SK-N-SH (cell line): Measurements from ENCODE around the gene DEPDC7. TPM values are rescaled to one million over a fixed set of nuclear protein-coding genes. Genes with fewer than 3 reads are reported as not detected.

Experiments used
- CTCF ChIA-PET: fragments of 300-600, 350-600 bp; formaldehyde crosslinking; extraction: SDS; loops from one replicate; lab custom pipeline; 2021; lab: Yijun Ruan, JAX
- POLR2A ChIA-PET: fragments of 350-600 bp; sonication (Branson Sonifier 250); formaldehyde crosslinking; extraction: SDS; loops from one replicate; lab custom pipeline; 2020; ENCODE audit warnings: antibody characterized with exemption, inconsistent platforms; lab: Yijun Ruan, JAX
- DNase-seq: peaks from one replicate; pipeline ENCODE4 v3.0.0; 2012
- H2AFZ ChIP-seq: fragments of 200-600 bp; sonication (generic); 2 replicates; pipeline ENCODE4 v1.8.1; 2016; ENCODE audit warnings: antibody characterized with exemption, mild to moderate bottlenecking, low read depth
- H3F3A ChIP-seq: fragments of 200-600 bp; sonication (generic); replicated peaks from 2 replicates; pipeline ENCODE3; 2016; ENCODE audit warnings: antibody characterized with exemption, mild to moderate bottlenecking; ENCODE audit not compliant: insufficient read depth
- H3K27ac ChIP-seq, 2 experiments: fragments of 200-500 bp in 1 of 2; fragments of 200-600 bp in 1 of 2; sonication (Bioruptor generic) in 1 of 2; sonication (generic), shearing (Covaris generic) in 1 of 2; 2 replicates each; pipeline versions ENCODE4 v1.5.1 to v1.6.1; 2014 to 2016; ENCODE audit warnings: low read depth in 2 of 2, inconsistent platforms in 1 of 2, low read length in 1 of 2, mild to moderate bottlenecking in 1 of 2, mixed read lengths in 1 of 2
- H3K27me3 ChIP-seq: fragments of 200-600 bp; sonication (generic), shearing (Covaris generic); 2 replicates; pipeline ENCODE4 v1.6.1; 2016; ENCODE audit warnings: mixed run types; ENCODE audit not compliant: insufficient read depth
- H3K36me3 ChIP-seq, 2 experiments: fragments of 200-500 bp in 1 of 2; fragments of 200-600 bp in 1 of 2; sonication (Bioruptor generic) in 1 of 2; sonication (generic) in 1 of 2; replicated peaks in 1 of 2; 2 replicates each; pipeline versions ENCODE3 to v1.5.1; 2014 to 2016; ENCODE audit warnings: low read length in 1 of 2, mild to moderate bottlenecking in 1 of 2; ENCODE audit not compliant: insufficient read depth in 2 of 2, control insufficient read depth in 1 of 2
- H3K4me1 ChIP-seq, 2 experiments: fragments of 200-500 bp in 1 of 2; fragments of 200-600 bp in 1 of 2; sonication (Bioruptor generic) in 1 of 2; sonication (generic), shearing (Covaris generic) in 1 of 2; 2 replicates each; pipeline versions ENCODE4 v1.5.1 to v1.6.1; 2014 to 2016; ENCODE audit warnings: low read depth in 1 of 2, low read length in 1 of 2, mixed run types in 1 of 2; ENCODE audit not compliant: insufficient read depth in 2 of 2, control insufficient read depth in 1 of 2
- H3K4me2 ChIP-seq: fragments of 200-600 bp; sonication (generic), shearing (Covaris generic); 2 replicates; pipeline ENCODE4 v1.6.1; 2017; ENCODE audit warnings: mixed run types
- H3K4me3 ChIP-seq, 2 experiments: fragments of 200-500 bp in 1 of 2; fragments of 200-600 bp in 1 of 2; sonication (Bioruptor generic) in 1 of 2; sonication (generic), shearing (Covaris generic) in 1 of 2; 2 replicates each; pipeline versions ENCODE4 v1.5.1 to v1.8.1; 2014 to 2016; ENCODE audit warnings: low read depth in 2 of 2, inconsistent platforms in 1 of 2, low read length in 1 of 2, mild to moderate bottlenecking in 1 of 2, mixed read lengths in 1 of 2, moderate library complexity in 1 of 2
- H3K79me2 ChIP-seq: fragments of 200-600 bp; sonication (generic); 2 replicates; pipeline ENCODE4 v1.8.1; 2017; ENCODE audit warnings: mild to moderate bottlenecking; ENCODE audit not compliant: insufficient read depth
- H3K9ac ChIP-seq: fragments of 200-600 bp; sonication (generic); 2 replicates; pipeline ENCODE4 v1.6.1; 2017; ENCODE audit warnings: mixed run types
- H3K9me2 ChIP-seq: fragments of 200-600 bp; sonication (generic); 2 replicates; pipeline ENCODE4 v1.6.1; 2017; ENCODE audit warnings: mixed run types
- H3K9me3 ChIP-seq: fragments of 200-600 bp; sonication (generic); 2 replicates; pipeline ENCODE4 v1.6.1; 2017; ENCODE audit warnings: mixed run types, mild to moderate bottlenecking, moderate library complexity
- H4K20me1 ChIP-seq: fragments of 200-600 bp; sonication (generic); 2 replicates; pipeline ENCODE4 v1.6.1; 2017; ENCODE audit warnings: mild to moderate bottlenecking, mixed run types; ENCODE audit not compliant: insufficient read depth
- CHD2 ChIP-seq: fragments of 150-350 bp; IDR thresholded peaks from 2 replicates; pipeline ENCODE4 v1.6.1; 2018; ENCODE audit warnings: low read length; ENCODE audit not compliant: partially characterized antibody
- ELF1 ChIP-seq: IDR thresholded peaks from 2 replicates; pipeline ENCODE4 v1.4.0; 2012
- EP300 ChIP-seq, 2 experiments: IDR thresholded peaks; 2 replicates each; pipeline versions ENCODE4 v1.4.0 to v1.6.1; 2012; ENCODE audit warnings: borderline replicate concordance in 1 of 2, low read depth in 1 of 2, low read length in 1 of 2
- FOXM1 ChIP-seq: IDR thresholded peaks from 2 replicates; pipeline ENCODE4 v1.4.0; 2012; ENCODE audit warnings: low read depth, mild to moderate bottlenecking
- GATA2 ChIP-seq: sonication (generic); formaldehyde crosslinking; IDR thresholded peaks from 2 replicates; pipeline ENCODE4 v1.5.0; 2020; ENCODE audit warnings: mild to moderate bottlenecking, missing genetic modification reagents
- JUND ChIP-seq: IDR thresholded peaks from 2 replicates; pipeline ENCODE4 v1.4.0; 2012
- MEF2A ChIP-seq: IDR thresholded peaks from 2 replicates; pipeline ENCODE4 v1.4.0; 2012; ENCODE audit warnings: low read depth, borderline replicate concordance
- MXI1 ChIP-seq: IDR thresholded peaks from 2 replicates; pipeline ENCODE4 v1.6.1; 2012; ENCODE audit warnings: mild to moderate bottlenecking, low read depth, low read length, improper control_type of control experiment
- NFIC ChIP-seq: IDR thresholded peaks from 2 replicates; pipeline ENCODE4 v1.4.0; 2012; ENCODE audit warnings: borderline replicate concordance
- POLR2AphosphoS5 ChIP-seq: IDR thresholded peaks from 2 replicates; pipeline ENCODE4 v1.6.1; 2012; ENCODE audit warnings: low read depth, low read length
- RXRA ChIP-seq: IDR thresholded peaks from 2 replicates; pipeline ENCODE4 v1.4.0; 2012; ENCODE audit warnings: low read depth, mild to moderate bottlenecking, borderline replicate concordance
- SMC3 ChIP-seq: IDR thresholded peaks from 2 replicates; pipeline ENCODE4 v1.6.1; 2012; ENCODE audit warnings: low read depth, low read length, improper control_type of control experiment
- TAF1 ChIP-seq: IDR thresholded peaks from 2 replicates; pipeline ENCODE4 v1.6.1; 2012; ENCODE audit warnings: low read depth, mild to moderate bottlenecking, low read length, moderate library complexity, borderline replicate concordance
- TCF12 ChIP-seq: IDR thresholded peaks from 2 replicates; pipeline ENCODE4 v1.4.0; 2012
- WGBS: methylation state at CpG from one replicate; pipeline ENCODE4 v1.1.6; 2017; ENCODE audit warnings: low lambda C conversion rate; 5-methylcytosine and 5-hydroxymethylcytosine counted together
- polyA plus RNA-seq, 3 experiments: library from polyadenylated mRNA; depleted of rRNA; stranded (reverse); fragments of >200 nt; gene quantifications; 2 replicates each; pipeline ENCODE4 v1.2.3, GENCODE V29; 2012
- TF ChIP-seq, protein P1 (sequence below): IDR thresholded peaks from 2 replicates; pipeline ENCODE4 v1.4.0; 2012; ENCODE audit warnings: low read depth, borderline replicate concordance
- TF ChIP-seq, protein P2 (sequence below): IDR thresholded peaks from 2 replicates; pipeline ENCODE4 v1.4.0; 2012; ENCODE audit warnings: low read depth, borderline replicate concordance
- TF ChIP-seq, protein P3 (sequence below): IDR thresholded peaks from 2 replicates; pipeline ENCODE4; 2012

Gene DEPDC7
- polyA plus RNA-seq, 1 of the 3 experiments (the other 2 are of a cell fraction) = 9.7 TPM

DNA sequence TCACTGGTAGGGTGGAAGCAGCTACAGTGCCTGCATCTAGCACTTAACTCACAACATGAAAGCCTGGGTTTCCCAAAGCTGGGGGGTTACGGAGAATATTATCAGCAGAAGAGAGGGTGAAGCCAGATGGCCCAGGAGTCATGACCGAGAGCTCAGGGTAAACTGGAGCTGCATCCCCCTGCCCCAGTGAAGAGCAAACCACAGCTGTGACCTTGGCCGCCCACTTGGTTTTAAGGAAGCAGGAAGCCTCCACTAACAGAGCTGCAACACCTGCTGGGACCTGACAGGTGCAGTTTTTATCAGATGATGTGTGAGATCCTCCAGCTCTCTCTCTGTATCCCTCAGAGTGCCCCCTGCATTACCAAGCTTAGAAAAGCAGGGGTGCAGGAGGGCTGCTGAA, 44.6 kb downstream of the DEPDC7 start:
- no peak overlapping the region for H3K4me3 ChIP-seq
- 100% methylated on average over 2 of the region's 3 CpGs for WGBS
- no peak overlapping the region for H2AFZ ChIP-seq
- CTCF ChIA-PET = no interaction called here
- DNase-seq = no peak
- H3K9me2 ChIP-seq = no peaks in the 10 kb centered on the region
- TF ChIP-seq, protein P1, sequence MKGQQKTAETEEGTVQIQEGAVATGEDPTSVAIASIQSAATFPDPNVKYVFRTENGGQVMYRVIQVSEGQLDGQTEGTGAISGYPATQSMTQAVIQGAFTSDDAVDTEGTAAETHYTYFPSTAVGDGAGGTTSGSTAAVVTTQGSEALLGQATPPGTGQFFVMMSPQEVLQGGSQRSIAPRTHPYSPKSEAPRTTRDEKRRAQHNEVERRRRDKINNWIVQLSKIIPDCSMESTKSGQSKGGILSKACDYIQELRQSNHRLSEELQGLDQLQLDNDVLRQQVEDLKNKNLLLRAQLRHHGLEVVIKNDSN = no peak
- no peak for TF ChIP-seq GATA2
- TF ChIP-seq ELF1 = no peak
- TF ChIP-seq, protein P2, sequence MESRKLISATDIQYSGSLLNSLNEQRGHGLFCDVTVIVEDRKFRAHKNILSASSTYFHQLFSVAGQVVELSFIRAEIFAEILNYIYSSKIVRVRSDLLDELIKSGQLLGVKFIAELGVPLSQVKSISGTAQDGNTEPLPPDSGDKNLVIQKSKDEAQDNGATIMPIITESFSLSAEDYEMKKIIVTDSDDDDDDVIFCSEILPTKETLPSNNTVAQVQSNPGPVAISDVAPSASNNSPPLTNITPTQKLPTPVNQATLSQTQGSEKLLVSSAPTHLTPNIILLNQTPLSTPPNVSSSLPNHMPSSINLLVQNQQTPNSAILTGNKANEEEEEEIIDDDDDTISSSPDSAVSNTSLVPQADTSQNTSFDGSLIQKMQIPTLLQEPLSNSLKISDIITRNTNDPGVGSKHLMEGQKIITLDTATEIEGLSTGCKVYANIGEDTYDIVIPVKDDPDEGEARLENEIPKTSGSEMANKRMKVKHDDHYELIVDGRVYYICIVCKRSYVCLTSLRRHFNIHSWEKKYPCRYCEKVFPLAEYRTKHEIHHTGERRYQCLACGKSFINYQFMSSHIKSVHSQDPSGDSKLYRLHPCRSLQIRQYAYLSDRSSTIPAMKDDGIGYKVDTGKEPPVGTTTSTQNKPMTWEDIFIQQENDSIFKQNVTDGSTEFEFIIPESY = no peak
- no peak for TF ChIP-seq TCF12
- no peak for TF ChIP-seq MXI1
- TF ChIP-seq TAF1 = no peak
- no peak for TF ChIP-seq SMC3
- H3K9ac ChIP-seq = no peak overlapping the region
- no peaks in the 10 kb centered on the region for H4K20me1 ChIP-seq
- POLR2A ChIA-PET = interaction anchor here (0.7 to 0.8 kb wide), 2 partner anchors 17 to 21 kb away, joined by 3 read pairs; partner anchors contain the start of gene TCP11L1
- H3K36me3 ChIP-seq = peaks cover 26 to 28% of the 10 kb centered on the region in 2 experiments
- H3K27ac ChIP-seq = peak overlapping the region; percentile 20 to 78
- peaks cover 29% of the 10 kb centered on the region for H3F3A ChIP-seq
- no peak overlapping the region for H3K4me2 ChIP-seq
- H3K27me3 ChIP-seq = no peaks in the 10 kb centered on the region
- peaks cover 3% of the 10 kb centered on the region; the same call in 1 of the 2 replicates for H3K79me2 ChIP-seq
- peaks cover 19 to 85% of the 10 kb centered on the region in 2 experiments for H3K4me1 ChIP-seq
- no peaks in the 10 kb centered on the region for H3K9me3 ChIP-seq

DNA sequence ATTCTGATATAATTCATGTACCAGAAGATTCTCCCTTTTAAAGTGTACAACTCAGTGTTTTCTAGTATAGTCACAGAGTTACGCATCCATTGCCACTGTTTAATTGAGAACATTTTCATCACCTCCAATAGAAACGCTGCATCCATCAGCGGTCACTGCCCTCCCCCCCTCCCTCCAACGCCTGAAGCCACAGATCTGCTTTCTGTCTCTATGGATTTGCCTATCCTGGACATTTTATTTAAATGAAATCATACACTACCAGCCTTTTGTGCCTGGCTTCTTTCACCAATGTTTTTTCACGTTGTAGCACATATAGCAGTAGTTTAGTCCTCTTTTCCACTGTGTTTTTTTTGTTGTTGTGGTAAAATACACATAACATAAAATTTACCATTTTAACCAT, 46.5 kb downstream of the DEPDC7 start:
- CTCF ChIA-PET = interaction anchor here (5.1 kb wide), 1 partner anchor 7 kb away, joined by 36 read pairs; no protein-coding TSS in a partner anchor
- Histone ChIP-seq H3K27me3 (no peaks in the 10 kb centered on the region), H3K4me1 (peaks cover 15 to 72% of the 10 kb centered on the region in 2 experiments), H3F3A (peaks cover 24% of the 10 kb centered on the region), H3K79me2 (no peaks in the 10 kb centered on the region), H4K20me1 (no peaks in the 10 kb centered on the region), H3K4me3 (no peak overlapping the region), H3K4me2 (0 out of 2 replicates have a peak overlapping the region, but pooled peaks have one; percentile 14), H3K36me3 (peaks cover 30 to 43% of the 10 kb centered on the region in 2 experiments), H3K27ac (peak overlapping the region; percentile 78 to 80), H3K9ac (peak overlapping the region; percentile 43), H3K9me2 (no peaks in the 10 kb centered on the region), H2AFZ (peak overlapping the region; percentile 35; the same call in 1 of the 2 replicates), H3K9me3 (no peaks in the 10 kb centered on the region)
- TF ChIP-seq EP300 (IDR thresholded peaks at IDR 0.05; ENCODE audit: borderline replicate concordance in 1 of 2, low read depth in 1 of 2, low read length in 1 of 2) (peak in 1 of 2 experiments; percentile 67; a peak in 3 of 4 replicates), GATA2 (peak; percentile 10; the same call in 1 of the 2 replicates), FOXM1 (no peak), TCF12 (peak; percentile 89), CHD2 (peak; percentile 60), RXRA (no peak), POLR2AphosphoS5 (peak; percentile 39; the same call in 1 of the 2 replicates), NFIC (peak; percentile 12; the same call in 1 of the 2 replicates), MEF2A (no peak), JUND (peak; percentile 36; the same call in 1 of the 2 replicates)
- TF ChIP-seq, protein P3, sequence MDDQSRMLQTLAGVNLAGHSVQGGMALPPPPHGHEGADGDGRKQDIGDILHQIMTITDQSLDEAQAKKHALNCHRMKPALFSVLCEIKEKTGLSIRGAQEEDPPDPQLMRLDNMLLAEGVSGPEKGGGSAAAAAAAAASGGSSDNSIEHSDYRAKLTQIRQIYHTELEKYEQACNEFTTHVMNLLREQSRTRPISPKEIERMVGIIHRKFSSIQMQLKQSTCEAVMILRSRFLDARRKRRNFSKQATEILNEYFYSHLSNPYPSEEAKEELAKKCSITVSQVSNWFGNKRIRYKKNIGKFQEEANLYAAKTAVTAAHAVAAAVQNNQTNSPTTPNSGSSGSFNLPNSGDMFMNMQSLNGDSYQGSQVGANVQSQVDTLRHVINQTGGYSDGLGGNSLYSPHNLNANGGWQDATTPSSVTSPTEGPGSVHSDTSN = peak; percentile 81
- 15% methylated on average over 5 of the region's 5 CpGs for WGBS
- DNase-seq = peak; percentile 70
- POLR2A ChIA-PET = no interaction called here
